ENCODE results near the gene C10orf105.

C10orf105 gene

DNA sequence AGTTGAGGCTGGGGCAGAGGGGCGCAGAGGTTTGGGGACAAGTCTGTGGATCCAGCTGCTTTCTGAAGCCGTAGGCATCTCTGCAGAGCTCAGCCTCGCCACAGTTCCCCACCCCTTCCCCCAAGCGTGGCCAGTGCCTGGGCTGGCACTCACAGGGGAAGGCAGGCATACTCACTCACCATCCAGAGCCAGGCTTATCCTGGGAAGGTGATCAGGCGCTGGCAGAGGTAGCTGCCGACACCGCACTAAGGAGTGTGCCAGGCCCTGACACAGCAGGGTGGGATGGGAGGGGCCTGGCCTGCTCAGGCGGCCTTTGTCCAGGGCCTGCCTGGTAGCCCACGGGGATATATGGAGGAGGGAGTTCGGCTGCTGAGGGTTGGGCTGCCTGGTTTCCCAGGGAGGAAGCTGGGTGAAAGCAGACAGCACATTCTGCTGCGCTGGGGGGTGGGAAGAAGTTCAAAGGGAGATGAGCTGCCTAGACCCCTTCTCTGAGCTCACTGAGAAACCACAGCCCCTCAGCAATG, 37.9 kb upstream of the C10orf105 start:
- no peak for DNase-seq (ENCODE audit: low read depth)
- Histone ChIP-seq H3K4me3 (ENCODE audit: low read length) (no peak overlapping the region), H3K9ac (ENCODE audit: low read length) (no peak overlapping the region), H3K36me3 (ENCODE audit: control insufficient read depth, insufficient read depth, low read length, severe bottlenecking) (peaks cover 29% of the 10 kb centered on the region), H3K27me3 (replicated peaks; ENCODE audit: control insufficient read depth, insufficient read depth, low read length) (no peaks in the 10 kb centered on the region), H3K9me3 (ENCODE audit: control insufficient read depth, low read length) (no peaks in the 10 kb centered on the region), H3K4me1 (ENCODE audit: control insufficient read depth, insufficient read depth, low read length) (peaks cover 5% of the 10 kb centered on the region)

DNA sequence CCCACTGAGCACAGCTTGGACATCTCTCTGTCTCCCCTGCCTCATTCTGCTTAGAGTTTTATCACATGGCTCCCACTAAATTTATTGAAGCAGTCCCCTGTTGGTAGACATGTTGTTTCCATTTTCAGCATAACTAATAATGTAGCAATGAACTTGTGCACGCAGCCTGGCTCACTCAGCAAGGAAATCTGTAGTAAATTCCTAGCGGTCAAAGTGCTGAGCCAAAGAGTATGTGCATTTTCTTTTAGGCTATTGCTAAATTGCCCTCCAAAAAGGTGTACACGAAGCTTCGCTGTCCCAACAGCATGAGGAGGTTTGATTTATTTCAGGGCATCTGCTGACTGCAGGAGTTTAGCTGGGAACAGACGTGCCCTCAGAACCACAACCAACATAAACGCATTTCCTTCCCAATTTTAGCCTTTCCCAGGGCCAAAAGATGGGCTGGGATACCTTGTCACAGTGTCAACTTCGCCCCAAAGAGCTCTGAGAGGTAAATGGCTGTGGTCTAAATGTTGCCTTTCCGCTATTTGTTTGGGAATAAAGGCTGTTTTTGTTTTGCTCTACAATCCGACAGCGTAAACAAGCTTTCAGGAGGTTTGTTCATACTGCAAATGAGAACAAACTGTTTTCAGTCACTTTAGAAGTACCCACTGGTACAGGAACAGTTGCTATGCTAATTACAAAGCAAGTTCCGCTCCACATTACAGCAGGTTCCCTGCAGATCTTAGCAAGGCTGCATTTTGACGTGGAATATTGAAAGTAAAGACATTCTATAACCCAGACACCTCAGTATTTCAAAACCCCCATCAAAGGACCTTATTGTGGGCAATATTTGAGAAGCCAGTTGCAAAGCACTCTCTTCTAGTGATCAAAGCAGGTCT, 37.0 kb upstream of the C10orf105 start:
- DNase-seq (ENCODE audit: low read depth) = peak; percentile 29
- Histone ChIP-seq H3K4me3 (ENCODE audit: low read length) (no peak overlapping the region), H3K9me3 (ENCODE audit: control insufficient read depth, low read length) (no peaks in the 10 kb centered on the region), H3K4me1 (ENCODE audit: control insufficient read depth, insufficient read depth, low read length) (peaks cover 3% of the 10 kb centered on the region), H3K27me3 (replicated peaks; ENCODE audit: control insufficient read depth, insufficient read depth, low read length) (no peaks in the 10 kb centered on the region), H3K9ac (ENCODE audit: low read length) (no peak overlapping the region), H3K36me3 (ENCODE audit: control insufficient read depth, insufficient read depth, low read length, severe bottlenecking) (peaks cover 35% of the 10 kb centered on the region)

DNA sequence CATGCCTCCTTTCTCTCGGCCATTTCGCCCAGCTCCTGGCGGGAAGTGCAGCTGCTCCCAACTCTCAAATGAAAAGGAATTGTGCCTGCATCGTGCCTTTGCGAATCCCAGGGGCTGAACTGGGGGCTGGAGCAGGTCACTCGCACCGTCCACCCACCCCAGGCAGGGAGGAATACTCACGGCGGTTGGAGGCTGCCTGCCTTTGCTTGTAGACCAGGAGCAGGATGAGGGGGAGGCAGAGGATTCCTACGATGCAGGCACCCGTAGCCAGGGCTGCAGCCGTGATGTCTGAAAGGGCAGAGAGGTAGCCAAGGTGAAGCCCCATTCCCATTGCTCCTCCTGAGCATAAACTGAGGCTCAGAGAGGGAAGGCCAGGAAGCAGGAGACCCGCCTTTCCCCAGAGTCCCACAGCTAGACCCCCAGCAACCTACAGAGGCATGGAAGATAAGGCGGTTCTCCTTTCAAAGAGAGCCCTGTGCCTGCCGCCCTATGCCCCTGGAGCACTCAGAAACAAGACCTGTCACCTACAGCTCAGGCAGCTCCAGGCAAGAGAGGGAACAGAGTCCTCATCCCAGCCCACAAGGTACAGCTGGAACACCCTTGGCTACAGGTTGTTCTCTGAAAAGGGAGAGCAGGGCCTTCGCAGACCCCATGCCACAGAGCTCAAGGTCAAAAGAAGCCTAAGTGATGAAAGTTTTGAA, 35.8 kb upstream of the C10orf105 start:
- DNase-seq (ENCODE audit: low read depth) = no peak
- H3K4me3 ChIP-seq (ENCODE audit: low read length) = no peak overlapping the region
- no peaks in the 10 kb centered on the region for H3K9me3 ChIP-seq (ENCODE audit: control insufficient read depth, low read length)
- H3K9ac ChIP-seq (ENCODE audit: low read length) = no peak overlapping the region
- H3K27me3 ChIP-seq (replicated peaks; ENCODE audit: control insufficient read depth, insufficient read depth, low read length) = no peaks in the 10 kb centered on the region
- H3K4me1 ChIP-seq (ENCODE audit: control insufficient read depth, insufficient read depth, low read length) = peaks cover 3% of the 10 kb centered on the region
- H3K36me3 ChIP-seq (ENCODE audit: control insufficient read depth, insufficient read depth, low read length, severe bottlenecking) = peaks cover 34% of the 10 kb centered on the region

GRCh38 chr10:71754562-71754961, 35.0 kb upstream of the C10orf105 start:
- Histone ChIP-seq H3K36me3 (ENCODE audit: control insufficient read depth, insufficient read depth, low read length, severe bottlenecking) (peaks cover 35% of the 10 kb centered on the region), H3K9me3 (ENCODE audit: control insufficient read depth, low read length) (no peaks in the 10 kb centered on the region), H3K9ac (ENCODE audit: low read length) (no peak overlapping the region), H3K4me3 (ENCODE audit: low read length) (no peak overlapping the region), H3K27me3 (replicated peaks; ENCODE audit: control insufficient read depth, insufficient read depth, low read length) (no peaks in the 10 kb centered on the region), H3K4me1 (ENCODE audit: control insufficient read depth, insufficient read depth, low read length) (peaks cover 3% of the 10 kb centered on the region)
- DNase-seq (ENCODE audit: low read depth) = no peak

- H3K4me1 ChIP-seq (ENCODE audit: control insufficient read depth, insufficient read depth, low read length) = peaks cover 3% of the 10 kb centered on the region
- no peak for DNase-seq (ENCODE audit: low read depth)
- no peak overlapping the region for H3K4me3 ChIP-seq (ENCODE audit: low read length)
- H3K27me3 ChIP-seq (replicated peaks; ENCODE audit: control insufficient read depth, insufficient read depth, low read length) = no peaks in the 10 kb centered on the region
- no peak overlapping the region for H3K9ac ChIP-seq (ENCODE audit: low read length)
- no peaks in the 10 kb centered on the region for H3K9me3 ChIP-seq (ENCODE audit: control insufficient read depth, low read length)
- H3K36me3 ChIP-seq (ENCODE audit: control insufficient read depth, insufficient read depth, low read length, severe bottlenecking) = peaks cover 35% of the 10 kb centered on the region
Observed at GRCh38 chr10:71753960-71754505, 34.5 kb upstream of the C10orf105 start.

GRCh38 chr10:71753091-71753959, 33.7 kb upstream of the C10orf105 start:
- Histone ChIP-seq H3K9me3 (ENCODE audit: control insufficient read depth, low read length) (no peaks in the 10 kb centered on the region), H3K36me3 (ENCODE audit: control insufficient read depth, insufficient read depth, low read length, severe bottlenecking) (peaks cover 34% of the 10 kb centered on the region), H3K4me3 (ENCODE audit: low read length) (no peak overlapping the region), H3K9ac (ENCODE audit: low read length) (no peak overlapping the region), H3K27me3 (replicated peaks; ENCODE audit: control insufficient read depth, insufficient read depth, low read length) (no peaks in the 10 kb centered on the region), H3K4me1 (ENCODE audit: control insufficient read depth, insufficient read depth, low read length) (peaks cover 10% of the 10 kb centered on the region)
- no peak for DNase-seq (ENCODE audit: low read depth)

DNA sequence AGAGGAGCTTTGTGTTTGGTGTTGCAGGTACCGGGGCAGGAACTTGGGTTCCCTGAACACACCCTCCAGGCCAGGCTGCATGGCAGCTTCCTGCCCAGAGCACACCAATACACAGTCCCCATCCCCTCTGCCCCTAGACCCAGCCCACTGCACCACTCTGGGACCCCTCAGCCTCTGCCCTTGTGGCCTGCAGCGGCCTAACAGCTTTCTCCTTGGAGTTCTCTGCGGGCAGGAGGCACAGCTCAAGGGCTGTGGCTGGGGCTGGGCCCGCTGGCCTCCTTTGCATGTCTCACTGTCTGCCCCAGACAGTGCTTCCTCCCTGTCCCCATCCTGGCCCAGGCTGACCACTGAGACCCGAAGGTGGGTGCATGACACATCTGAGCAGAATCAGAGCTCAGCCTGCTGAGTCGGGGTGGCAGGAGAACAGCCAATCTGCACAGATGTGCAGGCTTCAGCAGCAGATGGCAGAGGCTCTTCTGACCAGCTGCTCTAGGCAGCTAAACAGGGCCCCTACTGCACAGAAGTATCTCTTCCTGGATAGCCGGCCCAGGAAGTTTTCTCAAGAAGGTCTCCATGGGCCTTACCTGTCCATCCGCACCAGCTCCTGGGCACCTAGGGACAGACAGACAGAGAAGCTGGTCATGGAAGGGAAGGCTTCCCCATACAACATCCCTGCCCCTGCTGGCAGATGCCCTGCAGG, 33.0 kb upstream of the C10orf105 start:
- Histone ChIP-seq H3K27me3 (replicated peaks; ENCODE audit: control insufficient read depth, insufficient read depth, low read length) (no peaks in the 10 kb centered on the region), H3K4me1 (ENCODE audit: control insufficient read depth, insufficient read depth, low read length) (peaks cover 18% of the 10 kb centered on the region)

DNA sequence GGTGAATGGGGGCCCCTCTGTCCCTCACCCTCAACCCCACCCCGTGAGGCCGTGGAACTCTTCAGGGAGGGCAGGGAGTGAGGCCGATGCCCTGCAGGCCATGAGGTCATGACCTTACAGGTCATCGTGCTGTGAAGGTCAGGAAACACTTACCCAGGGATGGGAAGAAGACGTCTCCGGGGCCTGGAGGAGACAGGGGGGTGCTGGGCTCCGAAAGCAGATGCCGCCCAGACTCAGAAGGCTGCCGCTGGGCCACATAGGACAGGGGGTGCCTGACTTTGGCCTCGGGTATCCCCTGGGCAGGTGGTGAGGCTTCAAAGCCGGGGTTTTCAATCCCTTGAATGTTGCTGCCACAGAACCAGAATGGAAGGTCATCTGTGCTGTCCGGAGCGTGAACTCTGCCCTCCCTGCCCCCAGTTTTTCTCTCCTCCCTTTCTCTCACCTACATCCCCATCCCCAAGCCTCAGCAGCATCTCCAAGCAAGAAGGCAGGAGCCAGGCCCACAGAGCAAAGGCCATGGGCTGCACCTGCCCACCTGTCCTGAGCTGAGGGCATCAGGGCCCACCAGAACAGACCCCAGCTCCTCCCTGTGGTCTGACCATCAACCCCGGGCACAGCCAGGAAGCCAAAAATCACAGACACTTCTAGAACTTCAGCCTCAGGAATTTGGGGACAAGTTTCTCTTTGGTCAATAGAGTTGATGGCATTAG, 32.1 kb upstream of the C10orf105 start:
- Histone ChIP-seq H3K9ac (ENCODE audit: low read length) (no peak overlapping the region), H3K36me3 (ENCODE audit: control insufficient read depth, insufficient read depth, low read length, severe bottlenecking) (peaks cover 23% of the 10 kb centered on the region), H3K4me3 (ENCODE audit: low read length) (no peak overlapping the region), H3K27me3 (replicated peaks; ENCODE audit: control insufficient read depth, insufficient read depth, low read length) (no peaks in the 10 kb centered on the region), H3K4me1 (ENCODE audit: control insufficient read depth, insufficient read depth, low read length) (peaks cover 26% of the 10 kb centered on the region), H3K9me3 (ENCODE audit: control insufficient read depth, low read length) (no peaks in the 10 kb centered on the region)
- no peak for DNase-seq (ENCODE audit: low read depth)

More for the DNA sequence above, 33.0 kb upstream of the C10orf105 start:
- no peaks in the 10 kb centered on the region for H3K9me3 ChIP-seq (ENCODE audit: control insufficient read depth, low read length)
- DNase-seq (ENCODE audit: low read depth) = no peak
- H3K4me3 ChIP-seq (ENCODE audit: low read length) = no peak overlapping the region
- H3K36me3 ChIP-seq (ENCODE audit: control insufficient read depth, insufficient read depth, low read length, severe bottlenecking) = peaks cover 27% of the 10 kb centered on the region
- H3K9ac ChIP-seq (ENCODE audit: low read length) = no peak overlapping the region

GRCh38 chr10:71750986-71751385, 31.4 kb upstream of the C10orf105 start:
- peaks cover 23% of the 10 kb centered on the region for H3K36me3 ChIP-seq (ENCODE audit: control insufficient read depth, insufficient read depth, low read length, severe bottlenecking)

More at GRCh38 chr10:71750986-71751385, 31.4 kb upstream of the C10orf105 start:
- no peak for DNase-seq (ENCODE audit: low read depth)
- Histone ChIP-seq H3K4me3 (ENCODE audit: low read length) (no peak overlapping the region), H3K9me3 (ENCODE audit: control insufficient read depth, low read length) (no peaks in the 10 kb centered on the region), H3K9ac (ENCODE audit: low read length) (no peak overlapping the region), H3K27me3 (replicated peaks; ENCODE audit: control insufficient read depth, insufficient read depth, low read length) (no peaks in the 10 kb centered on the region), H3K4me1 (ENCODE audit: control insufficient read depth, insufficient read depth, low read length) (peaks cover 30% of the 10 kb centered on the region)
